ENCODE data around the gene MAS1.

MAS1 gene

GRCh38 chr6:159880412-159880975, 10.3 kb upstream of the MAS1 start:
- no peak for DNase-seq (ENCODE audit: low read depth in 3 of 3)

- no peak for DNase-seq (ENCODE audit: low read depth in 3 of 3)
Observed at GRCh38 chr6:159884720-159885119, 6.1 kb upstream of the MAS1 start.

DNA sequence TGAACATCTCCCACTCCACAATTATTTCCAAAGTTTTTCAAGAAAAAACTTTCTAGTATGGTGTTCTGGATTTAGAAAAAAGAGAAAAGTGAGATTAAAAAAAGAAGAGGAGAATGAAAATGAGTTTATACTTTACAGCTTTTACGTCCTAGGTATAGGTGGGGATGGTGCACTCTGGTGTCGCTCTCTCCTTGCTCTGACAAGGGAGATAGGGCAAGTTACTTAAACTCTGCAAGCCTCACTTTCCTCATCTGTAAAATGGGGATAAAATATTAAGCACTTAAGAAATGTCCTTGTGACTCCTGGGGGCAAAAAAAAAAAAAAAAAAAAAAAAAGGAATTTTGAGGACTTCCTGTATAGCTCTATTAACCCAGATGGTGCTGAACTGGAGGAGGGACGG, 4.5 kb upstream of the MAS1 start:
- no peak for DNase-seq (ENCODE audit: low read depth in 3 of 3)

GRCh38 chr6:159887146-159887545, 3.6 kb upstream of the MAS1 start:
- DNase-seq (ENCODE audit: low read depth in 3 of 3): no peak

DNA sequence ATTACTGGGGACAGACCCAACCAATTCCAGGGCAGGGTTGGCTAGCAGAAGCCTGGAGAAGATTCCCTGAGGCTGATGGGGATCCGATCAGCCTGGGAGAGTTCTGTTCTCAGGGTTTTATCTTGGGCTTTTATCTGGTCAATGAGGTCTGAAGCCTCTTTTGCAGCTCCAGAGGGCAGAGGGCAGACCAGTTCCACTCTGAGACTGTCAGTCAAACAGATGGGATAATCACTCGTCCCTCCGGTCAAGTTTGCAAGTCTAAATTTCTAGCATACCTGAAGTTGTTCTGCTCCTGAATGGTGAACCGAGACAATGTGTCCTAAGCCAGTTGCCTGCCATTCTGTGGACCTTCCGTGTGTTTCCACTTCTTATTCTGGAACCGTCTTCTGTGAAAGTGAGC, 3.0 kb upstream of the MAS1 start:
- DNase-seq (ENCODE audit: low read depth in 3 of 3): no peak

DNA sequence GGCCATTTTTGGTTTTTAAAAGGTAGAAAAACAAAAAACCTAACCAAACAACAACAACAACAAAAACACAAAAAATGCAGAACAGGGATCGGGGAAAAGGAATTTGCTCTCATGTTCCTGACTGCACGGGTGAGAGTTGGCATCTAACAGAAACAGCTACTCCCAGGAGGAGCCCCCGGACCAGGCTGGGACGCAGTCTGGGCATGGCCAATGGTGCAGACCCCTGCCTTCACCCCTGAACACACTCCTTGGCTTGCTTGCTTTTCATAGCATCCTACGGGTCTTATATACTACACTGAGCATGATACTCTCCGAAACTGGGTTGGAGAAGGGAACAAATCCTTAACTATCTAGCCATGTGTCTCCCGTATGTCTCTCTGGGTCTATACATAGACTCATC, 587 bp upstream of the MAS1 start:
- DNase-seq (ENCODE audit: low read depth in 3 of 3): no peak

DNA sequence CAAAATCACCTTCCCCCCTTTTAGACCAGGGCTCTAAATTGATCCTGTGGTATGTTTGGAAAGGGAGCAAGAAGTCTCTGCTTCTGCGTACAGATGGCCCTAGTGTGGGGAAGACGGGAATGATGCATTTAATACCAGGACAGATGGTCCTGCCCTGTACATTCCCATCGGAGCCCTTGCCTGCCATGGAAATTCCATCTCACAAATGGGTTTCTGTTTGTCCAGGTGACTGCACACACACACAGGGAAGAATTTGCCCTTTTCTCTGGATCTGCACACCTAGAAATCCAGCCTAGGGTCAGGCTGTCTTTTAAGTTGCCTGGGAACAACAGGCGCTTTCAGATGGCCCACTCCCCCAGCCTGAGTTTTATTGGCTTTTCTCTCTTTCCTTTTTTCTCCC, 1.3 kb downstream of the MAS1 start:
- DNase-seq (ENCODE audit: low read depth in 3 of 3): no peak

DNA sequence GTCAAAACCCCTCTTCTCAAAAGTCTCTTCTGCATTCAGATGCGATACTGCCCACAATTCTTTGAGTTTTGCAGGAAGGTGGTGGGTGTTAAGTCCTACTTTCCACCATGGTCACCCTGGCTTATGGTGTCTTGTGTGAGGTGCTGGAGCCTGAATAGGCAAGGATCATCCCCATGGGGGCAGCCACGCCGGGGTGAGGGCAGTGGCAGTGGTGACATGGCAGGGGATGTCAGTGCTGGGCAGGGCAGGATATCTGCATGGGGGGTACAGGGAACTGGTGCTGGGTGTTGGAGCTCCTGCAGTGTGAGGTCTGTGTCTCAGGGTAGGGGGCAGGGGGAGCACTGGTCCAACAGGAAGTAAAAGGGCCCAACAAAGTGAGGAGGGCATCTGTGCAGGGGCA, 2.3 kb downstream of the MAS1 start:
- no peak for DNase-seq (ENCODE audit: low read depth in 3 of 3)

- DNase-seq (ENCODE audit: low read depth in 3 of 3): no peak
Observed at GRCh38 chr6:159894991-159895390, 4.2 kb downstream of the MAS1 start.

DNA sequence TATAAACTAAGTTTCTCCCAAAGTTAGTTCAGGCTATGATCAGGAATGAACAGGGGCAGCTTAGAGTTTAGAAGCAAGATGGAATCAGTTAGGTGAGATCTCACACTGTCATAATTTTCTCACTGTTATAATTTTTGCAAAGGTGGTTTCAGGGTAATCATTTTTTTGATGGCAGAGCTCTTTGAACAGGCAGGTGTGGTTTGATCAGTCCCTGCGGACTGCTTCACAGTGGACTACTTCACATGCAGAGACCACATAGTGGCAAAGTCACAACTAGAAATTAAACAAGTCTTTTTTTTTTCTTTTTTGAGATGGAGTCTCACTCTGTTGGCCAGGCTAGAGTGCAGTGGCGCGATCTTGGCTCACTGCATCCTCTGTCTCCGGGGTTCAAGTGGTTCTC, 6.8 kb downstream of the MAS1 start:
- DNase-seq (ENCODE audit: low read depth in 3 of 3): no peak

DNA sequence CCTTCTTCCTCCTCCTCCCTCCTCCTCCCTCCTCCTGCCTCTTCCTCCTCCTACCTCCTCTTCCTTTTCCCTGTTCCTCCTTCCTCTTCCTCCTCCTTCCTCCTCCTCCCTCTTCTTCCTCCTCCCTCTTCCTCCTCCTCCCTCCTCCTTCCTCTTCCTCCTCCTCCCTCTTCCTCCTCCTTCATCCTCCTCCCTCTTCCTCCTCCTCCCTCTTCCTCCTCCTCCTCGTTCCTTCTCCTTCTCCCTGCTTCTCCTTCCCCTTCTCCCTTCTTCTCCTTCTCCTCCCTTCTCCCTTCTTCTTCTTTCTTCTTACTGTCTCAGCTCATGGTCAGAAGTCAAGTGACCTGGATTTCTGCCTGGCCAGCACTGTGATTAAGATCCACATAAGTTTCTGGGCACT, 7.7 kb downstream of the MAS1 start:
- DNase-seq (ENCODE audit: low read depth in 3 of 3): no peak

DNA sequence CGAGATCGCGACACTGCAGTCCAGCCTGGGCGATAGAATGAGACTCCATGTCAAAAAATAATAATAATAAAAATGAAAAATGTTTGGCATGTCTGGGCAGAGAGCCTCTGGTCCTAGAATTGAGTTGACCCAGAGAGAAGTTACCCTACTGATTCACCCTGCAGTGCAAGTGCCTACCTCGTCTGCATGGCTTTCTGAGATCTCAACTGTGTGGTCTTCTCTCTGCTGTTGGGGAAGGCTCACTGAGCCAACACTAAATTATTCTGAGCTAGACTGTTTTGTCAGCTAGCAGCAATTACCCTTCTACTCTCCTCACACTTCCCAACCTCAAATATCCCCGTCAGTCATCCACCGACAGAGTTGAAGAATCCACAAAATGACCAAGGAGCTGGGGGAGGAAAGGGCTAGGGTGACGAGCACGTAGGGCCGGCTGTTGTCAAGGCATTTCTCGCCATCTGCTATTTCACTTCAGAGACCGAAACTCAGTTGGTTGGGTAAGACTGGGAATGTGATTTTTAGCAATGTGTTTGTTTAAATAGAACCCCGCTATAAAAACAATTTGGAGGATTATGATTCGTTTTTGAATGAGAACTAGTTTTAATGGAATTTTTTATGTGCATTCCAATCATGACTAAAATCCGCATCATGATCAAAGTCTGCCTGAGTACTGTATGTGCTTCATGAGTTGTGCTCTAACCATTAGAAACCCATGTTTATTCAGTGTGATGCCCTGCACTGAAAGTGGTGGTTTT, 9.4 kb downstream of the MAS1 start:
- DNase-seq (ENCODE audit: low read depth in 3 of 3): no peak

GRCh38 chr6:159902620-159903019, 11.8 kb downstream of the MAS1 start:
- DNase-seq (ENCODE audit: low read depth in 3 of 3): no peak

GRCh38 chr6:159904497-159904911, 13.7 kb downstream of the MAS1 start:
- no peak for DNase-seq (ENCODE audit: low read depth in 3 of 3)

- DNase-seq (ENCODE audit: low read depth in 3 of 3): no peak
Observed at GRCh38 chr6:159906400-159906799, 15.6 kb downstream of the MAS1 start.

DNA sequence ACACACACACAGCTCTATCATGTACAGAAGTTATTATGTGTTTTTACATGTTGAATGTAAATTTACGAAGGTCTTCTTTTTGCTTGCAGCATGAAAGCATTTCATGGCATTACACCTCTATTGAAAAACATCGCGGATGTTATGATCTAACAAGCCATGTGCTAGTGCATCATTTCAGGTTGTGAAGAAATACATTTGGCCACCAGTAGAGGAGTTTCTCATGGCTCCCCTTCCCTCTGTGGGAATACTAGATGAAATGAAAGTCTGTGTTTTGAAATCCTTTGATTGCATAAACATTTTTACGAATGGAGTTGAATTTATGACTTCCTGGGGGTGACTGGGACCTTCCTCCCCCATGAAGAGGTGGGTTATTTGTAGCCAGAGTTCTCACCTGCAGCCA, 17.7 kb downstream of the MAS1 start:
- no peak for DNase-seq (ENCODE audit: low read depth in 3 of 3)

DNA sequence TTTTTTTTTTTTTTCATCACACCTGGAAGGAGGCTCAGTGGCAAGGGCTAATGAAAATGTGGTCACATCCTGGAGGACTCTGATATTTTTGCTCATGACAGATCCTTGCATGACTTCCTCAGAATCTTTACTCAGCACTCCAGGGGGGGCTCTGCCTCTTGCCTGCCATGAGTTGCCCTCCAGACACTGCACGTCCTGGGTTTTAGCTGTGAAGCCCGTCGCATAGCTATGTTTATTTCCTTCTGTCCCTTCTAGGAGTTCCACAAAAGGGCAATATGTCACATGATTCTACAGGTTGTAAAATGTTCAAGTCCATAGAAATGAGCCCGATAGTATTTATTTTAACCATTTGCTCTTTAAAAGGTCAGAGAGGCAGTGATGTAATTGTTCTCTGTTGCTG, 18.2 kb downstream of the MAS1 start:
- no peak for DNase-seq (ENCODE audit: low read depth in 3 of 3)

GRCh38 chr6:159910342-159910741, 19.6 kb downstream of the MAS1 start:
- DNase-seq (ENCODE audit: low read depth in 3 of 3): no peak

DNA sequence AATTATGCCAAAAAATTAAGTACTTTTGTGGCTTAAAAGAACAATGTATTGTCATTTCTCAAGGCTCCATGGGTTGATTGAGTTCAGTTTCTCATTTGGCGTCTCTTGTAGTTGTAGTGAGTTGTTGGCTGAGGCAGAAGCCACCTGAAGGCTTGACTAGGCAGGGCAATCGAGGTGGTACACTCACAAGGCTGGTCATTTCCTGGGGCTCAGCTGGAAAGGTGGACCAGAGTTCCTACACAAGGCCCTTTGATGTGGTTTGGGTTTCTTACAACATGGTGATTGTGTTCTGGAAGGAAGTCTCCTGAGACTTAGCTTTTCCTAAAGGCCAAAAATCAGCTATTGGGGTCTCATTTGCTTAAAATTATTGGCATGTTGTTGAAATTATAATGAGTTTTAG, 22.6 kb downstream of the MAS1 start:
- no peak for DNase-seq (ENCODE audit: low read depth in 3 of 3)

- DNase-seq (ENCODE audit: low read depth in 3 of 3): no peak
Observed at GRCh38 chr6:159913862-159914564, 23.2 kb downstream of the MAS1 start.

GRCh38 chr6:159914565-159914923, 23.8 kb downstream of the MAS1 start:
- DNase-seq (ENCODE audit: low read depth in 3 of 3): no peak

GRCh38 chr6:159915397-159915796, 24.6 kb downstream of the MAS1 start:
- DNase-seq (ENCODE audit: low read depth in 3 of 3): no peak

GRCh38 chr6:159916237-159916636, 25.4 kb downstream of the MAS1 start:
- DNase-seq (ENCODE audit: low read depth in 3 of 3): no peak
